ENCODE results near the gene FER.

DNA sequence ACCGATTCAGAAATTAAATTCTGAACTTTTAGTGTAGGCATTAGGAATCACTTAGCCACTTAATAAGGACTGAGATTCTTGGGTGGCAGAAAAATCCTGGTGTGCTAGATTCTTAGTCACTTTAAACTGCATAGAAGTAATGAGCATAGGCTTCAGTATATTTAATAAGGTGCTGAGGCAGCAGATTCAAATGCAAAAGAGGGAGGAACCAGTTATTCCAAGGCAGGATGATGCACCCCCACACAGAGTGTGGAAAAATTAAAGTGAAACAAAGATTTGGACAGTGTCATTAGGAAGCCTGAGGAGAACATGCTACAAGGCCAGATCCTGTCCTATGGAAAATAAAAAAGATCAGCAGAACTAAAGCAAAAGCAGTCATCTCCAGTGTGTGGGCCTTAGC lies 444.3 kb downstream of the FER start:
- TF ChIP-seq, protein P1, sequence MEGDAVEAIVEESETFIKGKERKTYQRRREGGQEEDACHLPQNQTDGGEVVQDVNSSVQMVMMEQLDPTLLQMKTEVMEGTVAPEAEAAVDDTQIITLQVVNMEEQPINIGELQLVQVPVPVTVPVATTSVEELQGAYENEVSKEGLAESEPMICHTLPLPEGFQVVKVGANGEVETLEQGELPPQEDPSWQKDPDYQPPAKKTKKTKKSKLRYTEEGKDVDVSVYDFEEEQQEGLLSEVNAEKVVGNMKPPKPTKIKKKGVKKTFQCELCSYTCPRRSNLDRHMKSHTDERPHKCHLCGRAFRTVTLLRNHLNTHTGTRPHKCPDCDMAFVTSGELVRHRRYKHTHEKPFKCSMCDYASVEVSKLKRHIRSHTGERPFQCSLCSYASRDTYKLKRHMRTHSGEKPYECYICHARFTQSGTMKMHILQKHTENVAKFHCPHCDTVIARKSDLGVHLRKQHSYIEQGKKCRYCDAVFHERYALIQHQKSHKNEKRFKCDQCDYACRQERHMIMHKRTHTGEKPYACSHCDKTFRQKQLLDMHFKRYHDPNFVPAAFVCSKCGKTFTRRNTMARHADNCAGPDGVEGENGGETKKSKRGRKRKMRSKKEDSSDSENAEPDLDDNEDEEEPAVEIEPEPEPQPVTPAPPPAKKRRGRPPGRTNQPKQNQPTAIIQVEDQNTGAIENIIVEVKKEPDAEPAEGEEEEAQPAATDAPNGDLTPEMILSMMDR (optimal IDR thresholded peaks at IDR 0.05 in 1 of 3, IDR thresholded peaks at IDR 0.05 in 1 of 3, conservative IDR thresholded peaks at IDR 0.05 in 1 of 3; ENCODE audit: extremely low read depth in 1 of 3, insufficient read depth in 2 of 3, low read length in 3 of 3) = no peak
- no peak for TF ChIP-seq EZH2 (IDR thresholded peaks at IDR 0.05; ENCODE audit: low read length)

Measured in keratinocyte (primary cell).